Caco-2 (cell line): ENCODE measurements around the gene ARRDC1. TPM values are rescaled to one million over a fixed set of nuclear protein-coding genes. Genes with fewer than 3 reads are reported as not detected.
A peak's percentile ranks its signal among the peaks of the same experiment; 100 is the strongest.

Source experiments
- BruUV-seq: library from RNA; stranded (reverse); fragments of 400-500 nt; replicated peaks from 2 replicates; lab custom pipeline; 2021; lab: Mats Ljungman, UMichigan
- CTCF ChIA-PET: fragments of 300-600 bp; sonication (Branson Sonifier 250); formaldehyde crosslinking; loops from one replicate; lab custom pipeline; 2022; ENCODE audit warnings: antibody characterized with exemption; lab: Charles Lee
- POLR2A ChIA-PET: fragments of 300-600 bp; sonication (Branson Sonifier 250); formaldehyde crosslinking; loops from one replicate; lab custom pipeline; 2022; ENCODE audit warnings: antibody characterized with exemption; lab: Charles Lee
- DNase-seq, 2 experiments: peaks; one replicate each; pipeline versions ENCODE4 v3.0.0 to v3.0.0-alpha.2; 2020 to 2022
- H3K27me3 ChIP-seq: replicated peaks from 2 replicates; pipeline ENCODE4 v1.6.0; 2011; ENCODE audit warnings: low read length; ENCODE audit not compliant: control insufficient read depth, insufficient read depth
- H3K36me3 ChIP-seq: 2 replicates; pipeline ENCODE4 v1.5.1; 2011; ENCODE audit warnings: low read length; ENCODE audit not compliant: control insufficient read depth, insufficient read depth
- H3K4me1 ChIP-seq: fragments of 250-450 bp; sonication (Bioruptor Pico); 2 replicates; pipeline ENCODE4 v1.5.1; 2020; ENCODE audit warnings: mild to moderate bottlenecking
- H3K4me3 ChIP-seq: 2 replicates; pipeline ENCODE4 v1.5.1; 2011; ENCODE audit warnings: low read depth, mild to moderate bottlenecking, control low read depth, low read length
- H3K9me3 ChIP-seq: fragments of 250-450 bp; sonication (Bioruptor Pico); 2 replicates; pipeline ENCODE4 v1.5.1; 2020; ENCODE audit warnings: mild to moderate bottlenecking, moderate library complexity
- H3K27ac Mint-ChIP-seq: one replicate; pipeline ENCODE4 v1.8.0; 2022; ENCODE audit warnings: mixed read lengths; ENCODE audit not compliant: unreplicated experiment
- H3K27me3 Mint-ChIP-seq: one replicate; pipeline ENCODE4 v1.8.0; 2022; ENCODE audit warnings: mixed read lengths; ENCODE audit not compliant: insufficient read depth, unreplicated experiment
- H3K36me3 Mint-ChIP-seq: one replicate; pipeline ENCODE4 v1.8.0; 2022; ENCODE audit warnings: mild to moderate bottlenecking, mixed read lengths; ENCODE audit not compliant: insufficient read depth, unreplicated experiment
- H3K4me1 Mint-ChIP-seq: one replicate; pipeline ENCODE4 v1.8.0; 2022; ENCODE audit warnings: low read depth, mixed read lengths; ENCODE audit not compliant: unreplicated experiment
- H3K4me3 Mint-ChIP-seq: one replicate; pipeline ENCODE4 v1.8.0; 2022; ENCODE audit warnings: mild to moderate bottlenecking, moderate library complexity, mixed read lengths; ENCODE audit not compliant: unreplicated experiment
- H3K9me3 Mint-ChIP-seq: one replicate; pipeline ENCODE4 v1.8.0; 2022; ENCODE audit warnings: mixed read lengths; ENCODE audit not compliant: unreplicated experiment
- CTCF ChIP-seq, 2 experiments: fragments of 200-600 bp in 1 of 2; IDR thresholded peaks; 1 replicate in 1 of 2; 2 replicates in 1 of 2; pipeline versions ENCODE4 v1.5.1 to v1.8.0; 2011 to 2022; ENCODE audit warnings: antibody characterized with exemption in 1 of 2, control low read depth in 1 of 2, inconsistent platforms in 1 of 2, low read depth in 1 of 2, low read length in 1 of 2, mild to moderate bottlenecking in 1 of 2, moderate library complexity in 1 of 2; ENCODE audit not compliant: insufficient read depth in 1 of 2, severe bottlenecking in 1 of 2, unreplicated experiment in 1 of 2
- intact Hi-C: fragments of 100-400 bp; cut with micrococcal nuclease; formaldehyde crosslinking; loops from one replicate; pipeline ENCODE4 v1.10.0; 2022; ENCODE audit not compliant: unreplicated experiment
- total RNA-seq: library from RNA; stranded (reverse); gene quantifications from 2 replicates; pipeline ENCODE4 v1.2.3, GENCODE V29; 2022

ARRDC1 gene
- total RNA-seq, 1 experiment from 2014 or later = 66.6 TPM

- no TSS peak for BruUV-seq
- DNase-seq = no peak
- intact Hi-C loops = loop anchor here (2.0 to 5.0 kb wide), 2 partner anchors 14 to 52 kb away; partner anchors contain the start of genes MRPL41, PNPLA7 and ZMYND19
- POLR2A ChIA-PET = interaction anchor here (0.6 to 1.5 kb wide), 7 partner anchors 14 to 488 kb away, joined by 3 to 25 read pairs (median 6); partner anchors contain the start of genes EHMT1 and ZMYND19
- Histone ChIP-seq H3K4me1 (peaks cover 16% of the 10 kb centered on the region), H3K27me3 (no peaks in the 10 kb centered on the region), H3K9me3 (no peaks in the 10 kb centered on the region), H3K4me3 (peak overlapping the region; percentile 59), H3K36me3 (no peaks in the 10 kb centered on the region)
- peak overlapping the region; percentile 65 for H3K4me3 Mint-ChIP-seq
- H3K36me3 Mint-ChIP-seq = peaks cover 6% of the 10 kb centered on the region
- no peaks in the 10 kb centered on the region for H3K9me3 Mint-ChIP-seq
- no peak overlapping the region for H3K27ac Mint-ChIP-seq
- no peak for TF ChIP-seq CTCF (IDR thresholded peaks at IDR 0.05; ENCODE audit: insufficient read depth in 1 of 2, low read depth in 1 of 2, low read length in 1 of 2, severe bottlenecking in 1 of 2, unreplicated experiment in 1 of 2)
- H3K4me1 Mint-ChIP-seq = peaks cover 14% of the 10 kb centered on the region
- CTCF ChIA-PET = interaction anchor here (0.6 to 1.2 kb wide), 4 partner anchors 13 to 615 kb away, joined by 3 to 4 read pairs (median 3); partner anchors contain the start of gene ENTPD8
- H3K27me3 Mint-ChIP-seq = no peaks in the 10 kb centered on the region
These were observed 970 bp upstream of the ARRDC1 start for GRCh38 chr9:137604345-137605086.

GRCh38 chr9:137606005-137606621, 627 bp downstream of the ARRDC1 start:
- BruUV-seq = no TSS peak
- peak overlapping the region; percentile 84 for H3K27ac Mint-ChIP-seq
- intact Hi-C loops = loop anchor here (5.0 kb wide), 1 partner anchor 54 kb away; the partner anchor contains the start of genes MRPL41 and PNPLA7
- POLR2A ChIA-PET = interaction anchor here (1.1 to 1.5 kb wide), 2 partner anchors 15 to 147 kb away, joined by 3 to 22 read pairs; partner anchors contain the start of gene ZMYND19
- no peak for TF ChIP-seq CTCF (IDR thresholded peaks at IDR 0.05; ENCODE audit: insufficient read depth in 1 of 2, low read depth in 1 of 2, low read length in 1 of 2, severe bottlenecking in 1 of 2, unreplicated experiment in 1 of 2)
- H3K36me3 ChIP-seq = no peaks in the 10 kb centered on the region
- CTCF ChIA-PET = no interaction called here
- no peaks in the 10 kb centered on the region for H3K27me3 ChIP-seq
- peaks cover 7% of the 10 kb centered on the region for H3K36me3 Mint-ChIP-seq
- peak overlapping the region; percentile 85 for H3K4me3 ChIP-seq
- peak in 1 of 2 experiments; percentile 54 for DNase-seq
- no peaks in the 10 kb centered on the region for H3K27me3 Mint-ChIP-seq
- peak overlapping the region; percentile 76 for H3K4me3 Mint-ChIP-seq
- H3K4me1 Mint-ChIP-seq = peaks cover 14% of the 10 kb centered on the region
- no peaks in the 10 kb centered on the region for H3K9me3 Mint-ChIP-seq
- H3K4me1 ChIP-seq = peaks cover 20% of the 10 kb centered on the region
- no peaks in the 10 kb centered on the region for H3K9me3 ChIP-seq

GRCh38 chr9:137606734-137607138, 1.2 kb downstream of the ARRDC1 start:
- no peak for DNase-seq
- peaks cover 19% of the 10 kb centered on the region for H3K4me1 Mint-ChIP-seq
- Histone ChIP-seq H3K4me1 (peaks cover 26% of the 10 kb centered on the region), H3K9me3 (no peaks in the 10 kb centered on the region), H3K36me3 (no peaks in the 10 kb centered on the region), H3K27me3 (no peaks in the 10 kb centered on the region), H3K4me3 (peak overlapping the region; percentile 85)
- intact Hi-C loops = loop anchor here (5.0 kb wide), 1 partner anchor 54 kb away; the partner anchor contains the start of genes MRPL41 and PNPLA7
- no peaks in the 10 kb centered on the region for H3K9me3 Mint-ChIP-seq
- CTCF ChIA-PET = no interaction called here
- peak overlapping the region; percentile 76 for H3K4me3 Mint-ChIP-seq
- TF ChIP-seq CTCF (IDR thresholded peaks at IDR 0.05; ENCODE audit: insufficient read depth in 1 of 2, low read depth in 1 of 2, low read length in 1 of 2, severe bottlenecking in 1 of 2, unreplicated experiment in 1 of 2) = no peak
- no peaks in the 10 kb centered on the region for H3K27me3 Mint-ChIP-seq
- H3K27ac Mint-ChIP-seq = peak overlapping the region; percentile 84
- POLR2A ChIA-PET = no interaction called here
- H3K36me3 Mint-ChIP-seq = peaks cover 13% of the 10 kb centered on the region
- BruUV-seq = no TSS peak
